ENCODE data around the gene ZNF155.

The ZNF155 gene

GRCh38 chr19:44005973-44006372 is 22.0 kb downstream of the ZNF155 start:
- DNase-seq: no peak

DNA sequence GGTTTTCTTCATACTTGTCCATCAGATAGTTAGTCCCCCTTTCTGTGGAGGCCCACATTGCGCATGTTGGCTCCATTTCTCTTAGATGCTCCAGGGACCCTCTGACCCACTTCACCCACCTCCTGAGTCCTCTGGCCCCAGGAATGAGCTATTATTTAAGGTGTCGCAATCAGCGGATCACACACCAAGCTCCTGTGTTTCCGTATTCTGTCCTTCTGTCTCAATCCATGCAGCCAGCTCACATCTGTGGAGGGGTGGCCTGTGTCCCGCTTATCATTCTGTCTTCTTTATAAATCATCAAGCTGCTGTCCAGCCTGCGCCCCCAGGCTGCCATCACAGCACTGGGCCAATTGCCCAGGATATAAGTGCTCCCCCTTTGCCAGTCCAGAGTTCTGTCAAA is 23.5 kb downstream of the ZNF155 start:
- no peak for DNase-seq

GRCh38 chr19:44010468-44010867 is 26.5 kb downstream of the ZNF155 start:
- DNase-seq: no peak

GRCh38 chr19:44019498-44019897 is 35.5 kb downstream of the ZNF155 start:
- no peak for DNase-seq

DNA sequence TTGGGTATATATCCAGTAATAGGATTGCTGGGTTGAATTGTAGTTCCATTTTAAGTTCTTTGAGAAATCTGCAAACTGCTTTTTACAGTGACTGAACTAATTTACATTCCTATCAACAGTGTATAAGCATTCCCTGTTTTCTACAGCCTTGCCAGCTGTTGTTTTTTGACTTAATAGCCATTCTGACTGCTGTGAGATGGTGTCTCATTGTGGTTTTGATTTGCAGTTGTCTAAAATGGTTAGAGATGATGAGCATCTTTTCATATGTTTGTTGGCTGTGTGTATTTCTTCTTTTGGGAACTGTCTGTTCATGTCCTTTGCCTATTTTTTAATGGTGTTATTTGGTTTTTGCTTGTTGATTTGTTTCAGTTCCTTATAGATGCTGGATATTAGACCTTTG is 37.2 kb downstream of the ZNF155 start:
- DNase-seq: no peak

GRCh38 chr19:44024900-44025216 is 40.9 kb downstream of the ZNF155 start:
- no peak for DNase-seq

DNA sequence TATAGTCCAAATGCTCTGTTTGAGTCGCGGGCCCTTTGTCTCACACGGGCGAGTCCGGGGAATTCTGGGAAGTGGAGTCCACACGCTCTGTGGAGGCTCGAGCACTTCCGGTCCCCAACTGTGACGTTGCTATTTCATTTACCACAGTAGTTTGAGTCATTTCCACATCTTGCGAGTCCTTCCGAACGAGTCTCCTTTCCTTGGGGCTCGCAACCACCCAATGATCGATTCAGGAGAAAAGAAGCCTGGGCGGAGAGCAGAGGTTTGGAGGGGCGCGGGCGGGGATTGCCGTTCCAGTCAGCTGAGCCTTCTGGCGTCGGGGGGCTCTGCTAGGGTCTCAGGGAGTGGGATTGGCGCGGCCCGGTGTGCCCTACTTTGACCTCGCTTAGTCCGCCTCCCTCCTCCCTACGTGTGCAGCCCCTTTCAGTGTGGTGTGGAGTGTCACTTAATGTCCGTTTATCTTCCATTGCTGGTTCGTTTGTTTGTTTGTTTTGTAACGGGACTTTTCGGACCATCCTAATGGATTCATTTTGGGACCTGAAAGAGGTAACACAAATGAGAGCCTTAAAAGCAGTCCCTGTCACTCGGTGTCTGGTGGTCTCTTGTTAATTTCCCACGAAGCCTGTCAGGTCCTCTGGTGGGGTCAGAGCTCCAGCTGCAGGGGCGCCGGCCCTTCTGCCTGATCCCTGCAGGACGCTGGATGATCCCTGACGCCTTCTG is 41.4 kb downstream of the ZNF155 start, which contains the start of gene ZNF222:
TSS of gene ZNF222 (plus strand) at position 163 of the 720 bp plus-strand sequence. CDS start at position 221, 58 bp downstream.
- peak; percentile 72 to 79 for DNase-seq

- no peak for DNase-seq
These were observed 42.6 kb downstream of the ZNF155 start for GRCh38 chr19:44026622-44027021.

DNA sequence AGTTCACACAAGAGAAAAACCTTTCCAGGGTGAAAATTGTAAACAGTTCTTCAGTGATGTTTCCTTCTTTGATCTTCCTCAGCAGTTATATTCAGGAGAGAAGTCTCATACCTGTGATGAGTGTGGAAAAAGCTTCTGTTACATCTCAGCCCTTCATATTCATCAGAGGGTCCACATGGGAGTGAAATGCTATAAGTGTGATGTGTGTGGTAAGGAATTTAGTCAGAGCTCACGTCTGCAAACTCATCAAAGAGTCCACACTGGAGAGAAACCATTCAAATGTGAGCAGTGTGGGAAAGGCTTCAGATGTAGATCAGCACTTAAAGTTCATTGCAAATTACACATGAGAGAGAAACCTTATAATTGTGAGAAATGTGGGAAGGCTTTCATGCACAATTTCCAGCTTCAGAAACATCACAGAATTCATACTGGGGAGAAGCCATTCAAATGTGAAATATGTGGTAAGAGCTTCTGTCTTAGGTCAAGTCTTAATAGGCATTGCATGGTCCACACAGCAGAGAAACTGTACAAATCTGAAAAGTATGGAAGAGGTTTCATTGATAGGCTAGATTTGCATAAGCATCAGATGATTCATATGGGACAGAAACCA is 48.1 kb downstream of the ZNF155 start:
- no peak for DNase-seq

- no peak for DNase-seq
These were observed 58.2 kb downstream of the ZNF155 start for GRCh38 chr19:44042147-44042546.
